SU-DHL-6 (cell line): ENCODE data around the gene PUDP.

Source experiments
- H2AFZ ChIP-seq: fragments of 200-600 bp; sonication (generic); 2 replicates; pipeline ENCODE4 v1.6.1; 2014; ENCODE audit warnings: low read depth, mild to moderate bottlenecking, moderate library complexity, mixed read lengths, antibody characterized with exemption, low read length; ENCODE audit not compliant: severe bottlenecking
- H3F3A ChIP-seq: fragments of 200-600 bp; shearing (Covaris generic); 2 replicates; pipeline ENCODE4 v1.6.0; 2016; ENCODE audit warnings: antibody characterized with exemption, mild to moderate bottlenecking; ENCODE audit not compliant: insufficient read depth
- H3K27ac ChIP-seq: fragments of 200-600 bp; sonication (generic); 2 replicates; pipeline ENCODE4 v1.5.1; 2016; ENCODE audit warnings: low read depth, mild to moderate bottlenecking, low read length, moderate library complexity, mixed read lengths
- H3K27me3 ChIP-seq: fragments of 200-600 bp; sonication (generic), shearing (Covaris generic); 2 replicates; pipeline ENCODE4 v1.6.0; 2014; ENCODE audit warnings: mild to moderate bottlenecking, low read length
- H3K36me3 ChIP-seq: fragments of 200-600 bp; sonication (generic); 2 replicates; pipeline ENCODE4 v1.6.1; 2014; ENCODE audit warnings: mild to moderate bottlenecking, low read length, mixed read lengths
- H3K4me2 ChIP-seq: fragments of 300-600, 200-600 bp; shearing (Covaris generic), sonication (generic); 2 replicates; pipeline ENCODE4 v1.6.0; 2014; ENCODE audit warnings: low read length, low read depth, mild to moderate bottlenecking; ENCODE audit not compliant: poor library complexity, severe bottlenecking
- H3K4me3 ChIP-seq: fragments of 200-600 bp; sonication (generic); 2 replicates; pipeline ENCODE4 v1.5.1; 2014; ENCODE audit warnings: antibody characterized with exemption, low read length, mild to moderate bottlenecking, mixed read lengths; ENCODE audit not compliant: insufficient read depth, poor library complexity, severe bottlenecking
- H3K79me2 ChIP-seq: fragments of 200-600 bp; sonication (generic); 2 replicates; pipeline ENCODE4 v1.6.1; 2014; ENCODE audit warnings: mild to moderate bottlenecking, low read length, moderate library complexity; ENCODE audit not compliant: insufficient read depth
- H3K9ac ChIP-seq: fragments of 200-600 bp; sonication (generic); 2 replicates; pipeline ENCODE4 v1.7.0; 2014; ENCODE audit warnings: mild to moderate bottlenecking, low read length
- H3K9me2 ChIP-seq: fragments of 200-600 bp; sonication (generic); replicated peaks from 2 replicates; pipeline ENCODE4 v1.6.1; 2014; ENCODE audit warnings: low read length; ENCODE audit not compliant: insufficient read depth
- H3K9me3 ChIP-seq: fragments of 200-600 bp; sonication (generic); 2 replicates; pipeline ENCODE4 v1.6.1; 2014; ENCODE audit warnings: low read length, mixed read lengths; ENCODE audit not compliant: insufficient read depth
- H4K20me1 ChIP-seq: fragments of 200-600 bp; sonication (generic); 2 replicates; pipeline ENCODE4 v1.6.1; 2014; ENCODE audit warnings: low read depth, mild to moderate bottlenecking, antibody characterized with exemption, low read length, moderate library complexity, mixed read lengths
- CTCF ChIP-seq: fragments of 200-600 bp; sonication (generic); IDR thresholded peaks from one replicate; pipeline ENCODE4 v1.5.1; 2017; ENCODE audit warnings: antibody characterized with exemption, mild to moderate bottlenecking, low read length, moderate library complexity; ENCODE audit not compliant: insufficient read depth, poor library complexity, severe bottlenecking
- EZH2phosphoT487 ChIP-seq: fragments of 200-600 bp; sonication (generic), shearing (Covaris generic); conservative IDR thresholded peaks from 2 replicates; pipeline ENCODE4 v1.6.1; 2018; ENCODE audit warnings: mild to moderate bottlenecking, antibody characterized with exemption, low read length, moderate library complexity, mixed read lengths

Gene PUDP

GRCh38 chrX:7147978-7148854, at the start of gene PUDP:
Gene PUDP (minus strand): TSS chrX:7148153. CDS start chrX:7148113, 40 bp downstream.
- Histone ChIP-seq H3K9me3 (no peaks in the 10 kb centered on the region), H3K9me2 (no peaks in the 10 kb centered on the region), H3F3A (peaks cover 9% of the 10 kb centered on the region; the same call in 1 of the 2 replicates), H3K9ac (peak within 1 kb of the TSS; percentile 96), H4K20me1 (no peaks in the 10 kb centered on the region), H3K79me2 (peaks cover 79% of the 10 kb centered on the region), H3K4me2 (peak within 1 kb of the TSS; percentile 94), H3K27ac (peak within 1 kb of the TSS; percentile 89), H3K36me3 (no peaks in the 10 kb centered on the region), H3K4me3 (peak within 1 kb of the TSS; percentile 95), H2AFZ (no peak within 1 kb of the TSS), H3K27me3 (no peaks in the 10 kb centered on the region)
- TF ChIP-seq CTCF: no peak
- TF ChIP-seq EZH2phosphoT487: no peak

GRCh38 chrX:7194606-7195005, 46.7 kb upstream of the PUDP start:
- H3K9ac ChIP-seq: no peak overlapping the region
- H3K9me2 ChIP-seq: no peaks in the 10 kb centered on the region
- H3K36me3 ChIP-seq: no peaks in the 10 kb centered on the region
- H3K79me2 ChIP-seq: no peaks in the 10 kb centered on the region
- no peak overlapping the region for H3K4me3 ChIP-seq
- TF ChIP-seq EZH2phosphoT487 (no peak), CTCF (no peak)
- no peaks in the 10 kb centered on the region for H4K20me1 ChIP-seq
- H3K9me3 ChIP-seq: no peaks in the 10 kb centered on the region
- H3F3A ChIP-seq: no peaks in the 10 kb centered on the region
- H3K27me3 ChIP-seq: no peaks in the 10 kb centered on the region
- H3K4me2 ChIP-seq: no peak overlapping the region
- no peak overlapping the region for H3K27ac ChIP-seq
- no peak overlapping the region for H2AFZ ChIP-seq

- no peaks in the 10 kb centered on the region for H3K79me2 ChIP-seq
- no peaks in the 10 kb centered on the region for H3K9me2 ChIP-seq
- no peaks in the 10 kb centered on the region for H3F3A ChIP-seq
- no peak overlapping the region for H3K4me3 ChIP-seq
- H3K36me3 ChIP-seq: no peaks in the 10 kb centered on the region
- no peak overlapping the region for H3K4me2 ChIP-seq
- no peaks in the 10 kb centered on the region for H3K9me3 ChIP-seq
- H3K27me3 ChIP-seq: no peaks in the 10 kb centered on the region
- TF ChIP-seq EZH2phosphoT487: no peak
- TF ChIP-seq CTCF: no peak
- no peak overlapping the region for H3K27ac ChIP-seq
- H4K20me1 ChIP-seq: no peaks in the 10 kb centered on the region
- H3K9ac ChIP-seq: no peak overlapping the region
- H2AFZ ChIP-seq: no peak overlapping the region
These were observed 44.9 kb upstream of the PUDP start for GRCh38 chrX:7192871-7193270.
